Cerebellar cortex (tissue), 1 donor: ENCODE measurements around the gene PRR13.
"Not testable (repeated sequence)": the region's sequence is repeated elsewhere in the genome, so short reads cannot be mapped to it uniquely, and the experiment has no call there.

ENCODE experiments used
- DNase-seq: peaks from one replicate; pipeline ENCODE4 v3.0.0-alpha.2; 2015; ENCODE audit warnings: low spot score

Gene PRR13, protein sequence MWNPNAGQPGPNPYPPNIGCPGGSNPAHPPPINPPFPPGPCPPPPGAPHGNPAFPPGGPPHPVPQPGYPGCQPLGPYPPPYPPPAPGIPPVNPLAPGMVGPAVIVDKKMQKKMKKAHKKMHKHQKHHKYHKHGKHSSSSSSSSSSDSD

GRCh38 chr12:53441040-53441833 is at the start of gene PRR13:
Gene PRR13 (plus strand): TSS chr12:53441734. CDS start chr12:53442715, 981 bp downstream.
- DNase-seq, result peak; percentile 100

- no peak for DNase-seq
Observed at GRCh38 chr12:53399896-53400295, 41.6 kb upstream of the PRR13 start.

DNA sequence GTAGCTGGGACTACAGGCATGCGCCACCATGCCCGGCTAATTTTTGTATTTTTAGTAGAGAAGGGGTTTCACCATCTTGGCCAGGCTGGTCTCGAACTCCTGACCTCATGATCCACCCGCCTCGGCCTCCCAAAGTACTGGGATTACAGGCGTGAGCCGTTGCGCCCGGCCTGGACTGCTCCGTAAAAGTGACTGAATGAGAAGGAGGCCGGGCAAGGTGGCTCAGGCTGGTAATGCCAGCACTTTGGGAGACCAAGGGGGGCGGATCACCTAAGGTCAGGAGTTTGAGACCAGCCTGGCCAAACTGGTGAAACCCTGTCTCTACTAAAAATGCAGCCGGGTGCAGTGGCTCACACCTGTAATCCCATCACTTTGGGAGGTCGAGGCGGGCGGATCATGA is 39.2 kb upstream of the PRR13 start:
- DNase-seq, result not testable (repeated sequence)

GRCh38 chr12:53402871-53403270 is 38.7 kb upstream of the PRR13 start:
- DNase-seq, result no peak

GRCh38 chr12:53410951-53411350 is 30.6 kb upstream of the PRR13 start:
- no peak for DNase-seq

DNA sequence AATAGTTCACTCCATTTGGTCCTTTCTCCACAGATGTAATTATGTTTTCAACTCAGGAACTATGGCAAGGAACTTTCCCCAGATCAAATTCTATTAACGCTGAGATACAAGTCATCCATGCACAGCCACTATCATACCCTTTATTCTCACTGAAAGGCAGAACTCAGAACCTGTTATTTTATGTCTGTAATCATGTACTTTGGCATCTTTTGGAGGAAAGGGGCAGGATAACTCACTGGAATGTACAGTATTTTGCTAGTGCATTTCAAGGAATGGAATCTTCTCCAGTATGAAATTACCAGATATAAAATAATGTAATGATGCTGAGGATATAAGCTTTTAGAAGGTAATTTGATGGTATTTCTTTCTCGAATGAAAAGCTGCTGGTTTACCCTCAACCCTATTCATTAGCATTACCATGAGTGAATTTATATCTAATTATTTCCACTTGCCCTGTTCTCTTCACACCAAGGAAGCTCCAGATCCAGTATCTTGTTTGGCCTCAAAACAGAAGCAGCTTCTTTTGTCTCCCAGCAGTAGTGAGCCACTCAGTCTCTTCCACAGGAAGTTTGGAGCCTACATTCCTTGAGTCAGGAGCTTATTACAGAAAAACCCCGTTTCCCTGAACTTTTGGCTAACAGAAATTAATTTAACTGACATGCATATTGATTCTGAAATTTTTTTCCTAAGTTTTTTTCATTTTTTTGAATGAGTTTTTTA is 27.9 kb upstream of the PRR13 start:
- no peak for DNase-seq

DNA sequence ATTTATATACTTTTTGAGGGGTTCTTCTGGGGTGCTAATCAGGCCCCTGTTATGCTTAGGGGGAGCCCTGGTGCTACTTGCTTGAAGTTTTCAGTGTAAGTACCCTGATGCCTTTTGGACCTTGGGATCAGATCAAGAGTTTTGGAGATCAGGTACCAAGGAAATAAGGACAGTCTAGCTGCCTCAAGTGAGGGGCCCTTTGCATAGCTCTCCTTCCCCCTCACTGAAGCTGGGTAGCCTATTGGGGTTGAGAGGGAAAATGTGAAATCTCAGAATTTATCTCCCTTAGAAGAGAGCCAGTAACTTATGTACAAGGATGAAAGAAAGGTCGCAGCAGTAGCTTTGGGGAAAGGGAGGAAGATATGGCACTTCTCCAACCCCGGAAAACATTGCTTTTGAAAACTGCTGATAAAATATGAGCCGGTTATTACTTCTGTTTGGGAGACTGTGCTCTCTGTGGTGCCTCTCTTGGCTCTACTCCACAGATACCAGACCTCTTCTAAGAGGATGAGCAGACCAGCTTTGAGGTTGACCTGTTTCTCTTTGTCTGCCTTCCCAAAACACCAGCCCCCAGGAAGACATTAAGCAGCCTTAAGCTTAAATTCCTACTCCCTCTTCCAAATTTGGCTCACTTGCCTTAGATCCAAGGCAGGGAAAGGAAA is 26.6 kb upstream of the PRR13 start:
- DNase-seq, result peak; percentile 66

DNA sequence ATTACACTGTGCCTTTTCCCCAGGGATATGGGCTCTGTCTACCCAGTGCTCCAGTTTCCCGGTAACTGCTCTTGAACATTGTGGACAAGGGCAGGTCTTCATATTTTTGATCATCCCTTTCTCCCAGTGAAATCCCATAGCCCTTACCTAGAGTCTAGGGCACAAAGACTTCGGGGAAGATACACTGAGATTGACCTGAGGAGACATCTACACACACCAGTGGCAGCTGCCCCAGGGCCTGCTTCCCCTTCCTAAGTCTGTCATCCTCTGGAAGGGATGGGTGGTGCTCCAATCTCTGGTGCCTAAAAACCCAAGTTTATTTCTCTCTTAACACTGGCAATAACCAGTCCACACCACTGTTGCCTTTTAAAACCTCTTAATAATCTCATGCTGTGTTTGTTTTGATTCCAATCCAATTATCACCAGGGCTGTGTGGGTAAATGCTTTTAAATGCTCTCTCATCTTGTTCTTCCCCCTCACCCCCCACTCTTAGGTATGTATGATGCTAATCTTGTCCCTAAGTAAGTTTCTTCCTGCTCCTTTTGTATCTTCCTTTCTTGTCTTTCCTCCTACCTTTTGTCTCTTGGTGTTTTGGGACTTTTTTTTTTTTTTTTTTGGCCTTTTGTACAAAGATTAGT is 25.7 kb upstream of the PRR13 start:
- DNase-seq, result not testable (repeated sequence)

GRCh38 chr12:53417291-53417816 is 24.2 kb upstream of the PRR13 start:
- not testable (repeated sequence) for DNase-seq

DNA sequence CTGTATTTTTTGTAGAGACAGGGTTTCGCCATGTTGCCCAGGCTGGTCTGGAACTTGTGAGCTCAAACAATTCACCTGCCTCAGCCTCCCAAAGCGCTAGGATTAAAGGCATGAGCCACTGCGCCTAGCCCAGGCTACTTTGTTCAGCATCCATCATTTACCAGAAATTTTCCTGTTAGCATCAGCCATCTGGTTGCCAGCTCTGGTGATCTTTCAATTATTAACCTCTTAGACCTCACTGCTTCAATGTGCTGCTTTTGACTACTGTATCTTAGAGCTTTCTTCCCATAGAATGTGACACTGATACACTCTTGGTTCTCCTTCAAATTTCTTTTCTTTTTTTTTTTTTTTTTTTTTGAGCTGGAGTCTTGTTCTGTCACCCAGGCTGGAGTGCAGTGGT is 23.3 kb upstream of the PRR13 start:
- DNase-seq, result no peak

- DNase-seq, result no peak
Observed at GRCh38 chr12:53419756-53420155, 21.8 kb upstream of the PRR13 start.

DNA sequence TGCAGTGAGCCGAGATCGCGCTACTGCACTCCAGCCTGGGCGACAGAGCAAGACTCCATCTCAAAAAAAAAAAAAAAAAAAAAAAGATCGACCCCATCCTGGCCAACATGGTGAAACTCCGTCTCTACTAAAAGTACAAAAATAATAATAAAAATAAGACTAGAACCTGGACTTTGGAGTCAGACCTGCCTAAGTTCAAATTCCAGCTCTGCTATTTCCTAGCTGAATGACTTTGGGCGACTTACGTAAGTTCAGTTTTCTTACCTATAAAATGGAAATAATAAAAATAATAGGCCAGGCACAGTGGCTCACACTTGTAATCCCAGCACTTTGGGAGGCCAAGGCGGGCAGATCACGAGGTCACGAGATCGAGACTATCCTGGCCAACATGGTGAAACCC is 19.3 kb upstream of the PRR13 start:
- not testable (repeated sequence) for DNase-seq

DNA sequence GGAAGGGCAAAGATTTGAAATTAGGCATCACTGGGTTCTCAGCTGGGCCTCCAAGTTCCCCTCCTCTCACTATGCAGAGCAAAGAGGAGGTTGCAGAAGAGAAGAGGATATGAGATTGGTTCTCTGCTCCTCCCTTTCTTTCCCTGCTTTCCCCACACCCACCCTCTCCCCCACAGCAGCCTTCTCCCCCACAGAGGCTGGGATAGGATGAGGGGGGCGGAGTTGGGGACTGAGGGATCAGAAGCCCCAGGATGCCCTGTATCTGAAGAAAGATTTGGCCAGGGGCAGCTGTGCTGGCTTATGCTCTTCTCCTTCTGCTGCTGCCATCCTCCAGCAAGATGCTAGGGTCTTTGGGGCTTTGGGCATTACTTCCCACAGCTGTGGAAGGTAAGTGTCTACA is 17.9 kb upstream of the PRR13 start, which contains the start of gene AMHR2:
Gene AMHR2, plus strand, starts transcription at position 259 of the 400 bp plus-strand sequence. Its CDS starts 80 bp downstream, at position 339.
- DNase-seq, result no peak

DNA sequence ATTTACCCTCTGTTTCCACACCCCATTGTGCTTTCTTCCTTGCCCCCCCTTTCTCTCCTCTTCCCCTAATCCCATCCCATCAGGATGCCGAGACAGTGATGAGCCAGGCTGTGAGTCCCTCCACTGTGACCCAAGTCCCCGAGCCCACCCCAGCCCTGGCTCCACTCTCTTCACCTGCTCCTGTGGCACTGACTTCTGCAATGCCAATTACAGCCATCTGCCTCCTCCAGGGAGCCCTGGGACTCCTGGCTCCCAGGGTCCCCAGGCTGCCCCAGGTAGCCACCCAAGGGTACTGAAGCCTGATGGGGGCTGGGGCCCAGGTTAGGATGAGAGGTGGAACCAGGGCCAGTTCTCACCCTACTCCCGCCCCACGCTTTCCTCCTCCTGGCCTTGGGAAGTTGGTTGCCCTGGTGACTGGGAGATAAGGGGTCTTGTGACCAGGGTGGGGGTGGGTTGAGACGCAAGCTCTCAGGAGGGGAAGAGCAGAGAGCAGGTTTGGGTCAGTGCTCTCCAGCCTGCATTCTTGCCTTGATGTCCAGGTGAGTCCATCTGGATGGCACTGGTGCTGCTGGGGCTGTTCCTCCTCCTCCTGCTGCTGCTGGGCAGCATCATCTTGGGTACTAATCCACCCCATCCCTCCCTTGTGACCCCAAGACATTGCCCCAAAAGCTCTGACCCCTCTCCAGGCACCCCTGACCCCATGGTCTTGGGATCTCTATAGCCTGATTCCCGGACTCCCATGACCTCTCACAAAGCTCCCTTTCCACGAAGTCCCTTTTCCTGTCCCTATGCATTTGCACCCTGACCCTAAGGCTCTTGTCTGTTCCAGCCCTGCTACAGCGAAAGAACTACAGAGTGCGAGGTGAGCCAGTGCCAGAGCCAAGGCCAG is 16.7 kb upstream of the PRR13 start:
- no peak for DNase-seq

- DNase-seq, result no peak
Observed at GRCh38 chr12:53425515-53426150, 15.9 kb upstream of the PRR13 start.

- DNase-seq, result no peak
Observed at GRCh38 chr12:53427905-53428594, 13.5 kb upstream of the PRR13 start.

DNA sequence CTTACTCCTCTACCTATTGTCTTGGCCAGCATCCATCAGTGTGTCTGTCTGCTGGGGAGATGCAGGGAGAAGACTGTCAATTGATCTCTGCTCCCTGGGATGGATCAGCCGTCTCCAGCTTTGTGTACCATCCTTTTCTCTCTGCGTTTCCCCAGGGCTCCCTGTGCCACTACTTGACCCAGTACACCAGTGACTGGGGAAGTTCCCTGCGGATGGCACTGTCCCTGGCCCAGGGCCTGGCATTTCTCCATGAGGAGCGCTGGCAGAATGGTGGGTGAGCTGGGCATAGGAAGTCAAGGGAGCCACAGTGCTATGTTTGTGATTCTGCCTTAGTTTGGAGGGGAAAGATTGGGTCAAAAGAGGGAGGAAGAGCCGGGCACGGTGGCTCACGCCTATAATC is 12.8 kb upstream of the PRR13 start:
- DNase-seq, result no peak

- DNase-seq, result no peak
Observed at GRCh38 chr12:53430116-53430515, 11.4 kb upstream of the PRR13 start.

- no peak for DNase-seq
Observed at GRCh38 chr12:53431187-53431586, 10.3 kb upstream of the PRR13 start.
